Liver (tissue), 9 donors: Measurements from ENCODE around the gene AKR1C8. TPM values are rescaled to one million over a fixed set of nuclear protein-coding genes. Genes with fewer than 3 reads are reported as not detected.

Source experiments
- DNase-seq: peaks from one replicate; pipeline ENCODE4 v3.0.0-alpha.2; 2017; ENCODE audit warnings: low spot score
- H3K27ac ChIP-seq, 2 donors: one replicate each; pipeline ENCODE4 v1.7.0; 2013; ENCODE audit warnings: inconsistent platforms in 2 of 2, low read length in 2 of 2, control low read depth in 1 of 2, low read depth in 1 of 2, mild to moderate bottlenecking in 1 of 2
- H3K27me3 ChIP-seq, 4 donors: one replicate each; pipeline versions ENCODE4 v1.6.1 to v1.7.0; 2013; ENCODE audit warnings: low read length in 3 of 4, inconsistent platforms in 1 of 4, mild to moderate bottlenecking in 1 of 4, moderate library complexity in 1 of 4; ENCODE audit not compliant: control insufficient read depth in 4 of 4, insufficient read depth in 4 of 4
- H3K36me3 ChIP-seq, 4 donors: one replicate each; pipeline versions ENCODE4 v1.6.1 to v1.7.0; 2013; ENCODE audit warnings: low read length in 3 of 4, mild to moderate bottlenecking in 3 of 4, low read depth in 1 of 4, moderate library complexity in 1 of 4; ENCODE audit not compliant: control insufficient read depth in 4 of 4, insufficient read depth in 3 of 4
- H3K4me1 ChIP-seq, 4 donors: one replicate each; pipeline versions ENCODE4 v1.6.1 to v1.7.0; 2013; ENCODE audit warnings: low read length in 3 of 4, mild to moderate bottlenecking in 3 of 4, moderate library complexity in 1 of 4; ENCODE audit not compliant: control insufficient read depth in 4 of 4, insufficient read depth in 4 of 4
- H3K4me3 ChIP-seq, 3 donors: one replicate each; pipeline versions ENCODE4 v1.6.1 to v1.7.0; 2013; ENCODE audit warnings: low read length in 3 of 3, control low read depth in 1 of 3, low read depth in 1 of 3, mild to moderate bottlenecking in 1 of 3
- H3K9ac ChIP-seq, 2 donors: one replicate each; pipeline ENCODE4 v1.7.0; 2013; ENCODE audit warnings: low read length in 2 of 2, mild to moderate bottlenecking in 2 of 2, moderate library complexity in 2 of 2, control low read depth in 1 of 2, low read depth in 1 of 2
- H3K9me3 ChIP-seq, 4 donors: one replicate each; pipeline versions ENCODE4 v1.6.1 to v1.7.0; 2013; ENCODE audit warnings: low read length in 3 of 4; ENCODE audit not compliant: control insufficient read depth in 4 of 4
- EGR1 ChIP-seq, 2 donors: IDR thresholded peaks; 2 replicates each; pipeline ENCODE4 v1.6.1; 2016 to 2018; ENCODE audit warnings: antibody characterized with exemption in 2 of 2, low read depth in 2 of 2
- FOXA1 ChIP-seq: IDR thresholded peaks from 2 replicates; pipeline ENCODE4 v1.6.1; 2016; ENCODE audit warnings: antibody characterized with exemption
- FOXA2 ChIP-seq: IDR thresholded peaks from 2 replicates; pipeline ENCODE4 v1.6.1; 2016; ENCODE audit warnings: antibody characterized with exemption
- GABPA ChIP-seq, 2 donors: IDR thresholded peaks in 1 of 2; conservative IDR thresholded peaks in 1 of 2; 2 replicates each; pipeline ENCODE4 v1.6.1; 2016; ENCODE audit warnings: antibody characterized with exemption in 2 of 2, mild to moderate bottlenecking in 1 of 2, moderate library complexity in 1 of 2
- HNF4A ChIP-seq, 2 donors: conservative IDR thresholded peaks; 2 replicates each; pipeline ENCODE4 v1.6.1; 2016; ENCODE audit warnings: antibody characterized with exemption in 2 of 2, mild to moderate bottlenecking in 2 of 2
- JUND ChIP-seq, 2 donors: IDR thresholded peaks; 2 replicates each; pipeline ENCODE4 v1.6.1; 2016; ENCODE audit warnings: antibody characterized with exemption in 2 of 2
- NR2F2 ChIP-seq: IDR thresholded peaks from 2 replicates; pipeline ENCODE4 v1.6.1; 2016; ENCODE audit warnings: antibody characterized with exemption
- RAD21 ChIP-seq, 2 donors: IDR thresholded peaks; 2 replicates each; pipeline ENCODE4 v1.6.1; 2016; ENCODE audit warnings: antibody characterized with exemption in 2 of 2, mild to moderate bottlenecking in 2 of 2
- RXRA ChIP-seq, 2 donors: IDR thresholded peaks; 2 replicates each; pipeline ENCODE4 v1.6.1; 2017 to 2018; ENCODE audit warnings: antibody characterized with exemption in 2 of 2, mild to moderate bottlenecking in 1 of 2
- SP1 ChIP-seq: IDR thresholded peaks from 2 replicates; pipeline ENCODE4 v1.6.1; 2018; ENCODE audit warnings: antibody characterized with exemption, mild to moderate bottlenecking
- TAF1 ChIP-seq: conservative IDR thresholded peaks from 2 replicates; pipeline ENCODE4 v1.6.1; 2016; ENCODE audit warnings: antibody characterized with exemption, mild to moderate bottlenecking
- YY1 ChIP-seq: IDR thresholded peaks from 2 replicates; pipeline ENCODE4 v1.6.1; 2016; ENCODE audit warnings: antibody characterized with exemption, mild to moderate bottlenecking
- WGBS: extraction: QIAGEN DNeasy Blood & Tissue Kit; methylation state at CpG from one replicate; pipeline ENCODE4 v1.1.7; 2013; 5-methylcytosine and 5-hydroxymethylcytosine counted together
- polyA plus RNA-seq, 2 donors: library from polyadenylated mRNA; stranded (reverse) in 1 of 2; unstranded in 1 of 2; fragments of 200-250 nt in 1 of 2; fragments of >200 nt in 1 of 2; fragmentation: Nextera tagmentation in 1 of 2; extraction: Ambion mirVana in 1 of 2; gene quantifications; one replicate each; pipeline versions ENCODE4 v1.2.1 to v1.2.3, GENCODE V29; 2013 to 2015
- total RNA-seq, 2 donors: library from RNA; depleted of rRNA; stranded (reverse); fragments of >200 nt; gene quantifications; one replicate each; pipeline ENCODE4 v1.2.3, GENCODE V29; 2014
- TF ChIP-seq, protein P1 (sequence below): IDR thresholded peaks from 2 replicates; pipeline ENCODE4 v1.6.1; 2016; ENCODE audit warnings: antibody characterized with exemption
- TF ChIP-seq, protein P2 (sequence below): IDR thresholded peaks from 2 replicates; pipeline ENCODE4 v1.6.1; 2016; ENCODE audit warnings: antibody characterized with exemption
- TF ChIP-seq, protein P3 (sequence below): fragments of 150-350 bp; IDR thresholded peaks from 2 replicates; pipeline ENCODE4 v1.5.1; 2017; ENCODE audit warnings: improper control_type of control experiment, low read depth, low read length; ENCODE audit not compliant: missing input control
- TF ChIP-seq, protein P4 (sequence below): IDR thresholded peaks from 2 replicates; pipeline ENCODE4 v1.6.1; 2016; ENCODE audit warnings: antibody characterized with exemption, mild to moderate bottlenecking
- TF ChIP-seq, protein P5 (sequence below): IDR thresholded peaks from 2 replicates; pipeline ENCODE4 v1.6.1; 2016; ENCODE audit warnings: antibody characterized with exemption
- donor health status: healthy.
- donor health status: healthy.
- donor health status: healthy.
- donor health status: healthy.
- donor health status: healthy.

AKR1C8 gene
- total and polyA plus RNA-seq, 4 donors = 2.5 to 28.5 (median 19.2) TPM; not detected in 1

DNA sequence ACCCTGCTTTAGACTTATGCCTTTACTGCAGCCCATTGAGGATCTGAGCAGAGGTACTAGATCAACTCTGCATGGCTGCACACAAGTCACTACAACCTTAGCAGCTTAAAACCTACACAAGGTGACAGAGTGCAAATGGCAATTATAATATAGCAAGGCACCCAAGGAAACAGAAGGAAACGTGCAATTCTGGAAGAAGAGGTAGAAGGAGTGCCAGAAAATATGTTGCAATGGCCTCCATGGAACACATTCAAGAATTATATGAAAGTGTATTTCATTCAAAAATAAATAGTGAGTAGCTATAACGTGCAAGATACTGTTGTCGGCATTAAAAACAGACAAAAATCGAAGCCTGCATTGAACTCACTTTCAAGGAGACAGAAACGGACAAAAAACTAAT is 2.9 kb upstream of the AKR1C8 start:
- Histone ChIP-seq H3K4me3 (no peak overlapping the region), H3K36me3 (no peaks in the 10 kb centered on the region), H3K27ac (peak overlapping the region; percentile 43 to 78), H3K4me1 (peaks cover 4 to 49% (median 30%) of the 10 kb centered on the region in 4 donors), H3K9me3 (no peaks in the 10 kb centered on the region), H3K27me3 (no peaks in the 10 kb centered on the region), H3K9ac (no peak overlapping the region)
- DNase-seq = no peak
- TF ChIP-seq FOXA1 (no peak), SP1 (no peak), FOXA2 (no peak), TAF1 (no peak), RAD21 (IDR thresholded peaks at IDR 0.05) (no peak), GABPA (IDR thresholded peaks at IDR 0.05 in 1 of 2, conservative IDR thresholded peaks at IDR 0.05 in 1 of 2) (no peak), JUND (IDR thresholded peaks at IDR 0.05) (no peak), HNF4A (conservative IDR thresholded peaks at IDR 0.05) (no peak), YY1 (no peak), RXRA (IDR thresholded peaks at IDR 0.05) (no peak), EGR1 (IDR thresholded peaks at IDR 0.05; ENCODE audit: low read depth in 2 of 2) (no peak), NR2F2 (no peak)
- TF ChIP-seq, protein P1, sequence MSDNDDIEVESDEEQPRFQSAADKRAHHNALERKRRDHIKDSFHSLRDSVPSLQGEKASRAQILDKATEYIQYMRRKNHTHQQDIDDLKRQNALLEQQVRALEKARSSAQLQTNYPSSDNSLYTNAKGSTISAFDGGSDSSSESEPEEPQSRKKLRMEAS = no peak
- TF ChIP-seq, protein P2, sequence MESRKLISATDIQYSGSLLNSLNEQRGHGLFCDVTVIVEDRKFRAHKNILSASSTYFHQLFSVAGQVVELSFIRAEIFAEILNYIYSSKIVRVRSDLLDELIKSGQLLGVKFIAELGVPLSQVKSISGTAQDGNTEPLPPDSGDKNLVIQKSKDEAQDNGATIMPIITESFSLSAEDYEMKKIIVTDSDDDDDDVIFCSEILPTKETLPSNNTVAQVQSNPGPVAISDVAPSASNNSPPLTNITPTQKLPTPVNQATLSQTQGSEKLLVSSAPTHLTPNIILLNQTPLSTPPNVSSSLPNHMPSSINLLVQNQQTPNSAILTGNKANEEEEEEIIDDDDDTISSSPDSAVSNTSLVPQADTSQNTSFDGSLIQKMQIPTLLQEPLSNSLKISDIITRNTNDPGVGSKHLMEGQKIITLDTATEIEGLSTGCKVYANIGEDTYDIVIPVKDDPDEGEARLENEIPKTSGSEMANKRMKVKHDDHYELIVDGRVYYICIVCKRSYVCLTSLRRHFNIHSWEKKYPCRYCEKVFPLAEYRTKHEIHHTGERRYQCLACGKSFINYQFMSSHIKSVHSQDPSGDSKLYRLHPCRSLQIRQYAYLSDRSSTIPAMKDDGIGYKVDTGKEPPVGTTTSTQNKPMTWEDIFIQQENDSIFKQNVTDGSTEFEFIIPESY = no peak
- TF ChIP-seq, protein P3, sequence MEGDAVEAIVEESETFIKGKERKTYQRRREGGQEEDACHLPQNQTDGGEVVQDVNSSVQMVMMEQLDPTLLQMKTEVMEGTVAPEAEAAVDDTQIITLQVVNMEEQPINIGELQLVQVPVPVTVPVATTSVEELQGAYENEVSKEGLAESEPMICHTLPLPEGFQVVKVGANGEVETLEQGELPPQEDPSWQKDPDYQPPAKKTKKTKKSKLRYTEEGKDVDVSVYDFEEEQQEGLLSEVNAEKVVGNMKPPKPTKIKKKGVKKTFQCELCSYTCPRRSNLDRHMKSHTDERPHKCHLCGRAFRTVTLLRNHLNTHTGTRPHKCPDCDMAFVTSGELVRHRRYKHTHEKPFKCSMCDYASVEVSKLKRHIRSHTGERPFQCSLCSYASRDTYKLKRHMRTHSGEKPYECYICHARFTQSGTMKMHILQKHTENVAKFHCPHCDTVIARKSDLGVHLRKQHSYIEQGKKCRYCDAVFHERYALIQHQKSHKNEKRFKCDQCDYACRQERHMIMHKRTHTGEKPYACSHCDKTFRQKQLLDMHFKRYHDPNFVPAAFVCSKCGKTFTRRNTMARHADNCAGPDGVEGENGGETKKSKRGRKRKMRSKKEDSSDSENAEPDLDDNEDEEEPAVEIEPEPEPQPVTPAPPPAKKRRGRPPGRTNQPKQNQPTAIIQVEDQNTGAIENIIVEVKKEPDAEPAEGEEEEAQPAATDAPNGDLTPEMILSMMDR = no peak
- TF ChIP-seq, protein P4, sequence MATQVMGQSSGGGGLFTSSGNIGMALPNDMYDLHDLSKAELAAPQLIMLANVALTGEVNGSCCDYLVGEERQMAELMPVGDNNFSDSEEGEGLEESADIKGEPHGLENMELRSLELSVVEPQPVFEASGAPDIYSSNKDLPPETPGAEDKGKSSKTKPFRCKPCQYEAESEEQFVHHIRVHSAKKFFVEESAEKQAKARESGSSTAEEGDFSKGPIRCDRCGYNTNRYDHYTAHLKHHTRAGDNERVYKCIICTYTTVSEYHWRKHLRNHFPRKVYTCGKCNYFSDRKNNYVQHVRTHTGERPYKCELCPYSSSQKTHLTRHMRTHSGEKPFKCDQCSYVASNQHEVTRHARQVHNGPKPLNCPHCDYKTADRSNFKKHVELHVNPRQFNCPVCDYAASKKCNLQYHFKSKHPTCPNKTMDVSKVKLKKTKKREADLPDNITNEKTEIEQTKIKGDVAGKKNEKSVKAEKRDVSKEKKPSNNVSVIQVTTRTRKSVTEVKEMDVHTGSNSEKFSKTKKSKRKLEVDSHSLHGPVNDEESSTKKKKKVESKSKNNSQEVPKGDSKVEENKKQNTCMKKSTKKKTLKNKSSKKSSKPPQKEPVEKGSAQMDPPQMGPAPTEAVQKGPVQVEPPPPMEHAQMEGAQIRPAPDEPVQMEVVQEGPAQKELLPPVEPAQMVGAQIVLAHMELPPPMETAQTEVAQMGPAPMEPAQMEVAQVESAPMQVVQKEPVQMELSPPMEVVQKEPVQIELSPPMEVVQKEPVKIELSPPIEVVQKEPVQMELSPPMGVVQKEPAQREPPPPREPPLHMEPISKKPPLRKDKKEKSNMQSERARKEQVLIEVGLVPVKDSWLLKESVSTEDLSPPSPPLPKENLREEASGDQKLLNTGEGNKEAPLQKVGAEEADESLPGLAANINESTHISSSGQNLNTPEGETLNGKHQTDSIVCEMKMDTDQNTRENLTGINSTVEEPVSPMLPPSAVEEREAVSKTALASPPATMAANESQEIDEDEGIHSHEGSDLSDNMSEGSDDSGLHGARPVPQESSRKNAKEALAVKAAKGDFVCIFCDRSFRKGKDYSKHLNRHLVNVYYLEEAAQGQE = no peak
- TF ChIP-seq, protein P5, sequence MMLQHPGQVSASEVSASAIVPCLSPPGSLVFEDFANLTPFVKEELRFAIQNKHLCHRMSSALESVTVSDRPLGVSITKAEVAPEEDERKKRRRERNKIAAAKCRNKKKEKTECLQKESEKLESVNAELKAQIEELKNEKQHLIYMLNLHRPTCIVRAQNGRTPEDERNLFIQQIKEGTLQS = no peak
- 73% methylated on average over 5 of the region's 5 CpGs for WGBS
